GM10266 (cell line): Measurements from ENCODE around the gene PCNT.

Experiments
- DNase-seq: peaks from one replicate; pipeline ENCODE4 v3.0.0; 2012; ENCODE audit errors: extremely low spot score
- CTCF ChIP-seq: IDR thresholded peaks from 2 replicates; pipeline ENCODE4 v1.5.1; 2012; ENCODE audit warnings: mild to moderate bottlenecking, low read depth; ENCODE audit not compliant: control insufficient read depth, insufficient read depth; ENCODE audit errors: missing control alignments

PCNT gene

GRCh38 chr21:46420241-46421190, 96.6 kb downstream of the PCNT start:
- TF ChIP-seq CTCF, result no peak
- no peak for DNase-seq

- TF ChIP-seq CTCF, result no peak
- DNase-seq, result no peak
Measured at GRCh38 chr21:46421191-46421750, 97.3 kb downstream of the PCNT start.

GRCh38 chr21:46421756-46422555, 98.0 kb downstream of the PCNT start:
- TF ChIP-seq CTCF, result no peak
- DNase-seq, result no peak

- no peak for TF ChIP-seq CTCF
Measured at GRCh38 chr21:46422636-46423241, 98.8 kb downstream of the PCNT start.

GRCh38 chr21:46423546-46424038, 99.6 kb downstream of the PCNT start:
- no peak for DNase-seq

More at GRCh38 chr21:46422636-46423241, 98.8 kb downstream of the PCNT start:
- DNase-seq, result no peak

More at GRCh38 chr21:46423546-46424038, 99.6 kb downstream of the PCNT start:
- no peak for TF ChIP-seq CTCF
